Gastrocnemius medialis (tissue), 4 donors: ENCODE data around the gene KDM6A. TPM values are rescaled to one million over a fixed set of nuclear protein-coding genes. Genes with fewer than 3 reads are reported as not detected.

Source experiments
- ATAC-seq, 2 donors: fragments of 150-250 bp; one replicate each; pipeline ENCODE4 v1.9.1; 2016
- DNase-seq, 2 donors: peaks; one replicate each; pipeline ENCODE4 v3.0.0-alpha.2; 2019
- H3K27ac ChIP-seq, 4 donors: fragments of 200-600 bp; sonication (generic); 1 replicate in 1 of 4; 2 replicates in 3 of 4; pipeline ENCODE4 v1.5.1; 2016 to 2018; ENCODE audit warnings: mild to moderate bottlenecking in 2 of 4, moderate library complexity in 1 of 4
- H3K27me3 ChIP-seq, 3 donors: fragments of 200-600 bp; sonication (generic) in 2 of 3; 1 replicate in 1 of 3; 2 replicates in 2 of 3; pipeline versions ENCODE4 v1.5.1 to v1.6.0; 2016 to 2019; ENCODE audit warnings: mild to moderate bottlenecking in 1 of 3, moderate library complexity in 1 of 3
- H3K36me3 ChIP-seq, 2 donors: fragments of 200-600 bp; sonication (generic) in 1 of 2; one replicate each; pipeline ENCODE4 v1.5.1; 2017 to 2018
- H3K4me1 ChIP-seq, 2 donors: fragments of 200-600 bp; sonication (generic) in 1 of 2; one replicate each; pipeline ENCODE4 v1.5.1; 2016 to 2017; ENCODE audit warnings: mild to moderate bottlenecking in 2 of 2
- H3K4me3 ChIP-seq, 4 donors: fragments of 200-600 bp; sonication (generic) in 3 of 4; 1 replicate in 1 of 4; 2 replicates in 3 of 4; pipeline ENCODE4 v1.5.1; 2016 to 2019; ENCODE audit warnings: mild to moderate bottlenecking in 2 of 4
- H3K9me3 ChIP-seq, 3 donors: fragments of 200-600 bp; sonication (generic) in 2 of 3; 1 replicate in 1 of 3; 2 replicates in 2 of 3; pipeline ENCODE4 v1.5.1; 2016 to 2019
- POLR2A ChIP-seq, 2 donors: fragments of 450-650 bp; IDR thresholded peaks; one replicate each; pipeline ENCODE4 v1.6.1; 2017; ENCODE audit warnings: antibody characterized with exemption in 2 of 2, mild to moderate bottlenecking in 2 of 2, moderate library complexity in 2 of 2
- in situ Hi-C, 4 donors: fragments of 200-750 bp; cut with MboI; loops; one replicate each; pipeline versions ENCODE4 v1.15.0 to v1.8.0; 2017; ENCODE audit warnings: low sequenced_read_pairs in 4 of 4
- intact Hi-C: fragments of 100-400 bp; cut with DNase I; formaldehyde crosslinking; loops from one replicate; pipeline ENCODE4 v1.15.1; 2023; ENCODE audit warnings: low total_unique reads
- total RNA-seq, 4 donors: library from RNA; depleted of rRNA; stranded (reverse); fragments of >200 nt; gene quantifications; one replicate each; pipeline versions ENCODE4 v1.1.0 to v1.2.3, GENCODE V29; 2016
- TF ChIP-seq, protein P1 (sequence below), 5 experiments: fragments of 450-650 bp in 3 of 5; fragments of 200-600 bp in 2 of 5; sonication (generic) in 2 of 5; IDR thresholded peaks in 4 of 5; conservative IDR thresholded peaks in 1 of 5; 1 replicate in 4 of 5; 2 replicates in 1 of 5; pipeline ENCODE4 v1.5.1; 2016 to 2019; ENCODE audit warnings: antibody characterized with exemption in 5 of 5, mild to moderate bottlenecking in 3 of 5, moderate library complexity in 3 of 5

KDM6A gene
- total RNA-seq, 4 donors from 2014 or later: 14.3 to 29.2 (median 20.1) TPM

DNA sequence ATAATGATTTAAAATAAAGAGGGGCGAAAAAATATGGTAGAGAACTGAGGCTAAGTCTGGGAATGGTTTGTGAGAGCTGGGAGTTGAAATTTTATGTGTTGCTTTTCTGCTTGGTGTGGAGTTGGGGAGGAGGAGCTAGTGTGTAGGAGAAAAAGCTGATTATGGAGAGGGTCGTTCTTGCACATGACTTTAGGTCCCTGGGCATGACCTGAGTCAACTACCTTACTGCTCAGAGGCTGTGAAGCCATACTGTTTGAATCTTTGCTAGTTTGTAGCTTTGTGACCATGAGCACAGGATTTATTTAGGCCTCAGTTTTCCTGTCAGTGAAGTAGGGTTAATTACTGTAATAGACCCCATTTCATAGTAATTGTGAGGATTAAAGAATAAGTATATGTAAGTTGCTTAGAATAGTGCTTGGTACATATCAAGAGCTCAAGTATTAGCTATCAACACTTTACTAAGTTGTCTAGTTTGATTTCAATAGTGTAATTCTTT, 78.6 kb downstream of the KDM6A start:
- no peak for DNase-seq
- Histone ChIP-seq H3K27ac (no peak overlapping the region), H3K4me3 (no peak overlapping the region), H3K4me1 (peaks cover 0 to 40% of the 10 kb centered on the region in 2 donors), H3K36me3 (no peaks in the 10 kb centered on the region), H3K9me3 (no peaks in the 10 kb centered on the region), H3K27me3 (no peaks in the 10 kb centered on the region)
- intact Hi-C loops (no loop called here), in situ Hi-C loops (no loop called here)
- TF ChIP-seq, protein P1, sequence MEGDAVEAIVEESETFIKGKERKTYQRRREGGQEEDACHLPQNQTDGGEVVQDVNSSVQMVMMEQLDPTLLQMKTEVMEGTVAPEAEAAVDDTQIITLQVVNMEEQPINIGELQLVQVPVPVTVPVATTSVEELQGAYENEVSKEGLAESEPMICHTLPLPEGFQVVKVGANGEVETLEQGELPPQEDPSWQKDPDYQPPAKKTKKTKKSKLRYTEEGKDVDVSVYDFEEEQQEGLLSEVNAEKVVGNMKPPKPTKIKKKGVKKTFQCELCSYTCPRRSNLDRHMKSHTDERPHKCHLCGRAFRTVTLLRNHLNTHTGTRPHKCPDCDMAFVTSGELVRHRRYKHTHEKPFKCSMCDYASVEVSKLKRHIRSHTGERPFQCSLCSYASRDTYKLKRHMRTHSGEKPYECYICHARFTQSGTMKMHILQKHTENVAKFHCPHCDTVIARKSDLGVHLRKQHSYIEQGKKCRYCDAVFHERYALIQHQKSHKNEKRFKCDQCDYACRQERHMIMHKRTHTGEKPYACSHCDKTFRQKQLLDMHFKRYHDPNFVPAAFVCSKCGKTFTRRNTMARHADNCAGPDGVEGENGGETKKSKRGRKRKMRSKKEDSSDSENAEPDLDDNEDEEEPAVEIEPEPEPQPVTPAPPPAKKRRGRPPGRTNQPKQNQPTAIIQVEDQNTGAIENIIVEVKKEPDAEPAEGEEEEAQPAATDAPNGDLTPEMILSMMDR (IDR thresholded peaks at IDR 0.05 in 4 of 5, conservative IDR thresholded peaks at IDR 0.05 in 1 of 5): no peak
- TF ChIP-seq POLR2A (IDR thresholded peaks at IDR 0.05): no peak
- ATAC-seq: no peak

DNA sequence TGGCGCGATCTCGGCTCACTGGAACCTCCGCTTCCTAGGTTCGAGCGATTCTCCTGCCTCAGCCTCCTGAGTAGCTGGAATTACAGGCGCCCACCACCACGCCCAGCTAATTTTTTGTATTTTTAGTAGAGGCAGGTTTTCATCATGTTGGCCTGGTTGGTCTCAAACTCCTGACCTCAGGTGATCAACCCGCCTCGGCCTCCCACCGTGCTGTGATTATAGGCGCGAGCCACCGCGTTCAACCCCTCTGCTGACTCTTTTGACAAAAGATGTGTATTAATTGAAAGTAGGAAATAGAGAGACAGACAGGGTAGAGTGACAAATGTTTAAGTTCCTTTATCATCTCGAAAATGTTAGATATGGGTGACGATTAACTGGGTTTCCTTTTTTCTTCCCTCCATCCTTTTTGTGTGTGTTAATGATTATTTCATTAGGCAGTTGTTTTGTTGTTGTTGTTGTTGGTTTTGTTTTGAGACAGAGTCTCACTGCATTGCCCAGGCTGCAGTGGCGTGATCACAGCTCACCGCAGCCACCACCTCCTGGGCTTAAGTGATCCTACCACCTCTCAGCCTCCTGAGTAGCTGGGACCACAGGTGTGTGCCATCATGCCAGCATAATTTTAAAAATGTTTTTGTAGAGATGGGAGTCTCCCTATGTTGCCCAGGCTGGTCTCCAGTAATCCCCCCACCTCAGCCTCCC, 79.5 kb downstream of the KDM6A start:
- in situ Hi-C loops (no loop called here), intact Hi-C loops (no loop called here)
- Histone ChIP-seq H3K4me3 (no peak overlapping the region), H3K27ac (no peak overlapping the region), H3K36me3 (no peaks in the 10 kb centered on the region), H3K9me3 (no peaks in the 10 kb centered on the region), H3K27me3 (no peaks in the 10 kb centered on the region), H3K4me1 (peaks cover 0 to 42% of the 10 kb centered on the region in 2 donors)
- no peak for ATAC-seq
- no peak for TF ChIP-seq POLR2A (IDR thresholded peaks at IDR 0.05)
- TF ChIP-seq, protein P1 (IDR thresholded peaks at IDR 0.05 in 4 of 5, conservative IDR thresholded peaks at IDR 0.05 in 1 of 5): no peak
- no peak for DNase-seq

DNA sequence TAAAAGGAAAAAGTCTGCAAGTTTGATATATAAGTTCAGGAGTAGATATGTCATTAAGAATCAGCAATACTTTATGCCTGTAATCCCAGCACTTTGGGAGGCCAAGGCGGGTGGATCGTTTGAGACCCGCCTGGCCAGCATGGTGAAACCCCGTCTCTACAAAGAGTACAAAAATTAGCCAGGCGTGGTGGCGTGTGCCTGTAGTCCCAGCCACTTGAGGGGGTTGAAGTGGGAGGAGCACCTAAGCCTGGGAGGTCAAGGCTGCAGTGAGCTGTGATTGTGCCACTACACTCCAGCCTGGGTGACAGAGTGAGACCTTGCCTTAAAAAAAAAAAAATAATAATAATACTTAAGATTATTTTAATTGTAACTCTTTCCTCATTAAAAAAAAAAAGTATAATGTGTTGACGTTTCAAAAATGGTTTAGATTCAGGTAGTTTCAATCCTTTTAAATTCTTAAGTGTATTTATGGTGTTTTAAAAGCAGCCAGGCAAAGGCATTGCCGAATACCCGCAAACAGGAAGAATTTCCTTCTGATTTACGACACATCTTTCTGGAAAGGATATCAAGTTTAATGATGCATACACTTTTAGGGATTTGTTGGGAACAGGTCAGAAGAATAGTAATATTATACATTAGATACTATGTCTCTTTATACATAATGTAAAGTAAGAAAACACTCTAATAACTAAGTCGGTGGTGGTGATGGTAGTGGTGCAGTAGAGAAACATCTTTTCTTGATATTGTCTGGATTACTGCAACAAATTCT, 80.9 kb downstream of the KDM6A start:
- peaks cover 3 to 48% of the 10 kb centered on the region in 2 donors for H3K4me1 ChIP-seq
- H3K4me3 ChIP-seq: no peak overlapping the region
- no peaks in the 10 kb centered on the region for H3K9me3 ChIP-seq
- DNase-seq (no peak), ATAC-seq (no peak)
- intact Hi-C loops: no loop called here
- no peaks in the 10 kb centered on the region for H3K27me3 ChIP-seq
- no peaks in the 10 kb centered on the region for H3K36me3 ChIP-seq
- in situ Hi-C loops: no loop called here
- no peak overlapping the region for H3K27ac ChIP-seq
- no peak for TF ChIP-seq POLR2A (IDR thresholded peaks at IDR 0.05)
- TF ChIP-seq, protein P1 (IDR thresholded peaks at IDR 0.05 in 4 of 5, conservative IDR thresholded peaks at IDR 0.05 in 1 of 5): no peak

DNA sequence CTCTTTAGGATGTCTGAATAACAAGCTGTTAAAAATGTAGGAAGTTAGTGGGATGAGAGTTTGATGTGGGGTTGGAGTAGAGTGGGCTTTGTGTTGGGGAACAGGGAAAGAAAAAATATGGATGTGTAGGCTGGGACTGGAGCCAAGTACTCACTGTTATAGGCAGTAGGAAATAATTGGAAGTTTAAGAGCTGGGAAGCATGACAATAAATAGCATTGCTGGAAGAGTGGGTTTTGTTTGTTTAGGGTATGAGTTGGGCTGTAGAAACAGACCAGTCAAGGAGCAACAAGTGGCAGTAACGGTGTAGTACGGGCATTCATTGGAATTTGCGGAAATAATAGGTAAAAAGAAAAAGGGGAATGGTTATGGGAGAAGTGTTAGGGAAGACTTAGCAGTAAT, 81.6 kb downstream of the KDM6A start:
- no peak overlapping the region for H3K4me3 ChIP-seq
- H3K9me3 ChIP-seq: no peaks in the 10 kb centered on the region
- no peak for DNase-seq
- peaks cover 10 to 54% of the 10 kb centered on the region in 2 donors for H3K4me1 ChIP-seq
- intact Hi-C loops (no loop called here), in situ Hi-C loops (no loop called here)
- no peaks in the 10 kb centered on the region for H3K36me3 ChIP-seq
- H3K27ac ChIP-seq: no peak overlapping the region
- H3K27me3 ChIP-seq: no peaks in the 10 kb centered on the region
- no peak for ATAC-seq
- TF ChIP-seq, protein P1 (IDR thresholded peaks at IDR 0.05 in 4 of 5, conservative IDR thresholded peaks at IDR 0.05 in 1 of 5): no peak
- TF ChIP-seq POLR2A (IDR thresholded peaks at IDR 0.05): no peak
